GM12874 (cell line): ENCODE measurements around the gene PPP1R2C.

Experiments used
- CTCF ChIP-seq: IDR thresholded peaks from 2 replicates; pipeline ENCODE4 v1.5.1; 2011; ENCODE audit warnings: low read depth, mild to moderate bottlenecking, control low read depth, low read length, moderate library complexity; ENCODE audit not compliant: insufficient read depth

Gene PPP1R2C

DNA sequence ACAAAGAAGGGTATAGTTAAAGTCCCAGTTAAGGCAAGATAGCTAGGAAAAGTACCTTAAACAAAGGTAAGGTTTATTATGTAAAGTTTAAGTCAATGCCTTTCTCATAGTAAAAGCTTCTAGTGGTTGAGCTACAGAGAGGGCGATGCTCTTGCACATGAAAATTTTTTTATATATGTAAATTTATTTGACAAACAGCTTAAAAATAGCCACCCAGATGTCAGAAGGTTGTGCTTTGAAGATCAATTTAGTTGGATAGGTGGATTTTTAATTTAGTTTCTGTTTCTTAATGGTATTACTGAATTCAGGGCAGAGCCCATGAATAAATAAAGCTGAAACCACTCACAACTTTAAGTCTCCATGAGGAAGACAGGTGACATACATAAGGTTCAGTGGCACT lies 29.4 kb upstream of the PPP1R2C start:
- TF ChIP-seq CTCF, result no peak

DNA sequence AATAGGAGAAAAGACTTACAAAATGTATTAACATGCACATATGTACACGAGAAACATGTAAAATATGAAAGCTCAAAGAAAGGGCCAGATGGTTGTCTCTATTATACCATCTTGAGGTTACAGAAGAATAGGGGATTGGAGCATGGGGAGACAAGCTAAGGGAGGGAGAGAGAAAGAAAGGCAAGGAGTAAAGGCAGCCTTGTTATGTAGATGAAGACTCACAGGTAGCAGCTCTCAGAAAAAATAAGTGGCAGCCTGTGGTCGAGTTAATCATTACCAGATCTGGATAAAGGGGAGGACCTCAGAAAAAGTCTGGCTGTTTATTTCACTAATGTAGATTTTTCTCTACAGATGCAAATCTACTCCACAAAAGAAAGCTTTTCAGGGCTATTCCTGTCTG lies 26.6 kb upstream of the PPP1R2C start:
- no peak for TF ChIP-seq CTCF

DNA sequence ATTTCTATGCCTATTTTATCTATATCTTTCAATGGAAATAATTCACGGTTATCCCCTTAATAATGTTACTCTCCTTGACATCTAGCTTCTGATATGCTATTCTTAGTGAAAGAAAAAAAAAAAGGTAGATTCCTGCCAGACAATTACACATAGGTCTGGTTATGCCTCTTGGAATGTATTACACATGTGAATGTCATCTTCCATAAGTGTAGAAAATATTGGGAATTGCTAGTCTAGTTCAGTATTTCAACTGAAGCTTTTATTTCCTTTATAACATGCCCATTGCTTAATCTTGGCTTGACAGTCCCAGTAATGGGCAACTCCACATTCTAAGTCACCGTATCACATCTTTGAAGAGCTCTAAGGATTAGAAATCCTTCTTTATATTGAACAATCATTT lies 25.4 kb upstream of the PPP1R2C start:
- no peak for TF ChIP-seq CTCF

DNA sequence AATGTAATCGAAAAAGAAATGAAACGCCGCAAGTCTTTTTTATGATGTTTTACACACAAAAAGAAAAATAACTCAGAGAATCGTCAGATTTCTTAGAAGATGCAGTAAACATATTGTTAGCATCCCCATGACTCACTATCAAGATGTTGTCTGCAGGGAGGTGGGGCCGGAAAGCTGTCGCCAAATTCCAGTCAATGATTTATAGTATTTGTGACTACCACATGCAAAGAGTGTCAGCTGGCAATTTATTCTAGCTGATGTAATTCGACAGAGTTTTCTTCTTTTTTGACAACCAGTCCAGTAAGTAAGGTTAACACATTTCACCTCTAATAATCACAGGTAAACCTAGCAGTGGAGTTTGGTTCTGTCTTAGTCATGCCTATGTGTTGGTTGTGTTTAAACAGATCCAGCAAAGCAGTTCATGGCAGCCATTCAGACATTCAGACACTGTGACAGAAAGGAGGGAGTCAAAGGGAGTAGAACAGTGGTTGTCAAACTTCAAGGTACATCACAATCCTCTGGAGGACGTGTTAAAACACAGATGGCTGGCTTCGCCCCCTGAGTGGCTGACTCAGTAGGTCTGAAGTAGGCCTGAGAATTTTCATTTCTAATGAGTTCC lies 19.8 kb upstream of the PPP1R2C start:
- TF ChIP-seq CTCF, result no peak

DNA sequence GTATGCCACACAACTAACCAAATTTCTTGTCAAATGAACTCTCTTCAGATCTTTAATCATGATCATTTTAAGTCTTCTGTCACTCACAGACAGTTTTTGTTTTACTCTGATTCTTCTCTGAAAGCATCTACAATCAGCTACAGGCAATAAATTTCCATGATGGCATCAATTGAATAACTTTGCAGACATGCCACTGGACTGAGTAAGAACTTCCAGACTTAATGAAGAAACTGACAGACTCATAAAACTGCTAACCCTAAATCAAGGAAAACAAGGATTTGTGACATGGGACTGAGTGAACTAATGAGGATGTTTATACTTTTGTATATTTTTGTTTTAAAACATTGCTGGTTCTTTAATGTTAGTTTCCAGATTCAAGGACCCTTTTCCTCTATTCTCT lies 5.5 kb upstream of the PPP1R2C start:
- no peak for TF ChIP-seq CTCF

GRCh38 chrX:42776195-42776594 lies 1.8 kb downstream of the PPP1R2C start:
- no peak for TF ChIP-seq CTCF

DNA sequence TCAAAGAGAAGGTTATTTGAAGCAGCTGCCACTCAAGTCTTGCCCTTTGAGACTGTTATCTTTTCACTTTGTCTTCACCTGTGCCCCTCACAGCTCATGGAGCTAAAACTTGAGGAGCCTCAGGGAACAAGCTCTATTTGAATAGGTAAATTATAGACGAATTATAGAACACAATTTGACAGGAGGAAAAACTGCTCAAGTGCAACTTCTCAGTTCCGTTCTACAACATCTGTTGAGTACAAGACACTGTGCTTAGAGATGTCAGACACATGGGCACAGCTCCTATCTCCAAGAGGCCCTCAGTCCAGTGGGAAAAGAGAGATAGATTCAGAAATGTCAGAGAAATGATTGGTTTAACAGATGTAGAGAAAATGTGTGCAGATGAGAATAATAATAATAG lies 5.1 kb downstream of the PPP1R2C start:
- no peak for TF ChIP-seq CTCF
